Measurements from ENCODE around the gene BTN3A1. TPM values are rescaled to one million over a fixed set of nuclear protein-coding genes. Genes with fewer than 3 reads are reported as not detected.

Gene BTN3A1
- total RNA-seq, 2 experiments from 2014 or later = 19.0 to 20.7 TPM

- Mint-ChIP-seq H3K27me3 (no peaks in the 10 kb centered on the region), H3K9me3 (no peaks in the 10 kb centered on the region), H3K4me3 (no peak overlapping the region), H3K36me3 (peaks cover 18% of the 10 kb centered on the region), H3K27ac (peak overlapping the region; percentile 4), H3K4me1 (peaks cover 28% of the 10 kb centered on the region)
- DNase-seq = no peak
Measured at GRCh38 chr6:26389349-26389894, 12.7 kb upstream of the BTN3A1 start.

DNA sequence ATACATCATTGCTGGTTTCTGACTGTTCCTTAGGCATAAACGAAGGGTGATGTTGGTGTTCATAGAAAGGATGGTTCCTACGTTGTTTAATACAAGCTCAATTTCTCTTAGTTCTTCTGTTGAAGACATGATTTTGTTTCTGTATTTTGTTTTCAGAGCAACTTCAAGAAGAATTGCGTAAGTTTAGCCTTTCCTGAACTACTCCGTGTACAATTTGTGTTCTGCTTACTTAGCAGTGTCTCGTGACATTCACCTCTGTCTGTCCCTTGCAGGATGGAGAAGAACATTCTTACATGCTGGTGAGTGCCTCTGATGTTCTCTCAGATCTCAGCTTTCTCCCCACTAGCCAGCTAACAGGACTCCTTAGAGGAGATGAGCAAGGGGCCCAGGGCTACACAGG lies 11.5 kb upstream of the BTN3A1 start:
- DNase-seq = no peak
- Mint-ChIP-seq H3K9me3 (no peaks in the 10 kb centered on the region), H3K27ac (no peak overlapping the region), H3K27me3 (no peaks in the 10 kb centered on the region), H3K4me3 (no peak overlapping the region), H3K4me1 (peaks cover 20% of the 10 kb centered on the region), H3K36me3 (peaks cover 12% of the 10 kb centered on the region)

DNA sequence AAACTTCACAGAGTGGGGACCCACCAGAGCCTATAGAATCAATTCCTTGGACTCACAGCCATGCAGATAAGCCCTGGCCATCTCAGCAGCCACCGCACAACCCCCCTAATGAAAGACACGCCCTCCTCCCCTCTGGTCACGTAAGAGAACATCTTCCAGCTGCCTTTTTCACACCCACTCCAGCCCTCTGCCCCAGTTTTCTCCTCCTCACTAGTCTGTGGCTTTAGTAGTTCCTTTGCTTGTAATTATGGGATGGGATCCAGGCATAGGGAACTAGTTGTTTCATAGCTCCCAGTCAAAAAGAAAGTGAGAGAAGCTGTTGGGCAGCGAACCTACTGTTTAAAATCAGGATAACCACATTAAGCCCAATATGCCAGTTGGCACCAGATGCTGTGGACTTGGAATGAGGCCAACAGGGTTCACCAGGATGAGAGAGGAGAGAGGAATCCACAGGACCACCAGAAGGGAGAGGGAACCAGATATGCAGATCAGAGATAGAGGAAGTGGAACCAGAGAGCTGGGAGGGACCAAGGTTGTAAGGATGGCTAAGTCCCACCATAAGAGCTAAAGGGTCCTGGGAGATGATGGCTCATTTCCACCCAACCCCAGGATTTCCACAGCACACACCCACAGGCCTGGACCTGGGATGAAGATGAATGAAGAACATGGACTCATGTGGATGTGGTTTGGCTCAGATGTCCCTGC lies 9.0 kb upstream of the BTN3A1 start:
- Mint-ChIP-seq H3K27me3 (no peaks in the 10 kb centered on the region), H3K4me3 (no peak overlapping the region), H3K27ac (peak overlapping the region; percentile 12), H3K9me3 (no peaks in the 10 kb centered on the region), H3K4me1 (peaks cover 10% of the 10 kb centered on the region), H3K36me3 (peaks cover 12% of the 10 kb centered on the region)
- DNase-seq = no peak

DNA sequence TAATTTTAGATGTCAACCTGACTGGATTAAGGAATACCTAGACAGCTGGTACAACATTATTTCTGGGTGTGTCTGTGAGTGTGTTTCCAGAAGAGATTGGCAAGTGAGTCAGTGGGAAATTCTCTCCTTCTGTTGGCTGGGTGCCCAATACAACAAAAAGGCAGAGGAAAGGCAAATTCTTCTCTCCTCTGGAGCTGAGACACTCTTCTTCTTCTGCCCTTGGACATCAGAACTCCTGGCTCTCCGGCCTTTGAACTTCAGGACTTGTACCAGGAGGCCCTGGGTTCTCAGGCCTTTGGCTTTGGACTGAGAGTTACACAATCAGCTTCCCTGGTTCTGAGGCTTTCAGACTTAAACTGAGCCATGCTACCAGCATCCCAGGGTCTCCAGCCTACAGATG lies 7.8 kb upstream of the BTN3A1 start:
- no peak for DNase-seq
- Mint-ChIP-seq H3K27me3 (no peaks in the 10 kb centered on the region), H3K9me3 (no peaks in the 10 kb centered on the region), H3K4me3 (no peak overlapping the region), H3K27ac (no peak overlapping the region), H3K4me1 (peaks cover 7% of the 10 kb centered on the region), H3K36me3 (peaks cover 12% of the 10 kb centered on the region)

GRCh38 chr6:26398555-26398954 lies 3.5 kb upstream of the BTN3A1 start:
- Mint-ChIP-seq H3K27ac (no peak overlapping the region), H3K4me3 (no peak overlapping the region), H3K36me3 (peaks cover 3% of the 10 kb centered on the region), H3K27me3 (no peaks in the 10 kb centered on the region), H3K4me1 (peaks cover 14% of the 10 kb centered on the region), H3K9me3 (no peaks in the 10 kb centered on the region)
- no peak for DNase-seq

GRCh38 chr6:26400626-26401025 lies 1.4 kb upstream of the BTN3A1 start:
- DNase-seq = no peak
- Mint-ChIP-seq H3K4me3 (no peak overlapping the region), H3K27me3 (no peaks in the 10 kb centered on the region), H3K36me3 (peaks cover 12% of the 10 kb centered on the region), H3K9me3 (no peaks in the 10 kb centered on the region), H3K27ac (peak overlapping the region; percentile 44), H3K4me1 (peaks cover 32% of the 10 kb centered on the region)

GRCh38 chr6:26401389-26401986 lies 587 bp upstream of the BTN3A1 start:
- Mint-ChIP-seq H3K4me3 (peak overlapping the region; percentile 96), H3K9me3 (no peaks in the 10 kb centered on the region), H3K36me3 (peaks cover 17% of the 10 kb centered on the region), H3K27me3 (no peaks in the 10 kb centered on the region), H3K27ac (peak overlapping the region; percentile 94), H3K4me1 (peaks cover 36% of the 10 kb centered on the region)
- DNase-seq = no peak

DNA sequence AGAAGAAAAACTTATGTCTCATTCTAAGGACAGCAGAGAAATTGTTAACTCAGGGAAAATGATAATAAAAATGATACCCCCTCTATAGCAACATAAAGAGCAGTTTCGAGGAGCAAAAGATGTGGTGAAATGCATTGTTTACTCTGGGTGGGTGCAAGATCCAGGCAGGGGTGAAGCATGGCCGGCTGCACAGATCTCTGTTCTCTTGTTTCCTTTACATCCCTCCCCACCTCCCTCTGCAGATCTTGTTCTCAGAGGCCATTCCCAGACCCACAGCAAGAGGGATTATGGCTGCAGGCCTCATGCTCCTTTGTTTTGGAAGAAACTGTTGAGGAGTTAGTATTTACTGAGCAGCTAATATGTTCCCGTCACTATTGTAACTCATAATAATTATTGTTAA lies 1.8 kb downstream of the BTN3A1 start:
- peaks cover 24% of the 10 kb centered on the region for H3K36me3 Mint-ChIP-seq
- peak overlapping the region; percentile 6 for H3K27ac Mint-ChIP-seq

DNA sequence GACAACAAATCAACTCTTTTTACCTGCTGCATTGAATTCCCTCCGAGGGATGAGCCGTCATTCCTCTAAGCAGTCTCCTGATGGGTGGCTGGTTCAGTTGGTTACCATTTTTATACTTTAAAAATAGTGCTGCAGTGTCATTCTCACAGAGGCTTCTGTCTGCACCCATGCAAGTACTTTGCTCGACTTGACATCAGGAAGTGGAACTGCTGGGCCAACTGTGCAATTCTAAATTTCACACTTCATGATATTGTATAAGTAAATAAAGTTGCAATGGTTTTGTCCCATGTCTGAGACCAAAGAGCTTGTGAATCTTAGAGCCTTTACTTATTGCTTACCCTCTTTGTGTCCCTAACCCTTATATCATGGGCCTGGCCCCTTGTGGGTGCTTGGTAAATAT lies 2.5 kb downstream of the BTN3A1 start:
- peaks cover 54% of the 10 kb centered on the region for H3K4me1 Mint-ChIP-seq
- DNase-seq = no peak
- peak overlapping the region; percentile 52 for H3K27ac Mint-ChIP-seq
- H3K36me3 Mint-ChIP-seq = peaks cover 24% of the 10 kb centered on the region
- no peaks in the 10 kb centered on the region for H3K27me3 Mint-ChIP-seq
- peak overlapping the region; percentile 44 for H3K4me3 Mint-ChIP-seq
- no peaks in the 10 kb centered on the region for H3K9me3 Mint-ChIP-seq

More for the DNA sequence above, 1.8 kb downstream of the BTN3A1 start:
- H3K27me3 Mint-ChIP-seq = no peaks in the 10 kb centered on the region
- no peaks in the 10 kb centered on the region for H3K9me3 Mint-ChIP-seq
- no peak for DNase-seq
- H3K4me1 Mint-ChIP-seq = peaks cover 51% of the 10 kb centered on the region
- H3K4me3 Mint-ChIP-seq = peak overlapping the region; percentile 96

- Mint-ChIP-seq H3K4me3 (no peak overlapping the region), H3K27ac (peak overlapping the region; percentile 52), H3K27me3 (no peaks in the 10 kb centered on the region), H3K36me3 (peaks cover 43% of the 10 kb centered on the region), H3K9me3 (no peaks in the 10 kb centered on the region), H3K4me1 (peaks cover 42% of the 10 kb centered on the region)
- no peak for DNase-seq
Measured at GRCh38 chr6:26408828-26409730, 7.0 kb downstream of the BTN3A1 start.

- Mint-ChIP-seq H3K36me3 (peaks cover 43% of the 10 kb centered on the region), H3K27me3 (no peaks in the 10 kb centered on the region), H3K9me3 (no peaks in the 10 kb centered on the region), H3K27ac (peak overlapping the region; percentile 73), H3K4me1 (peaks cover 29% of the 10 kb centered on the region), H3K4me3 (no peak overlapping the region)
- no peak for DNase-seq
Measured at GRCh38 chr6:26411751-26412150, 9.7 kb downstream of the BTN3A1 start.

DNA sequence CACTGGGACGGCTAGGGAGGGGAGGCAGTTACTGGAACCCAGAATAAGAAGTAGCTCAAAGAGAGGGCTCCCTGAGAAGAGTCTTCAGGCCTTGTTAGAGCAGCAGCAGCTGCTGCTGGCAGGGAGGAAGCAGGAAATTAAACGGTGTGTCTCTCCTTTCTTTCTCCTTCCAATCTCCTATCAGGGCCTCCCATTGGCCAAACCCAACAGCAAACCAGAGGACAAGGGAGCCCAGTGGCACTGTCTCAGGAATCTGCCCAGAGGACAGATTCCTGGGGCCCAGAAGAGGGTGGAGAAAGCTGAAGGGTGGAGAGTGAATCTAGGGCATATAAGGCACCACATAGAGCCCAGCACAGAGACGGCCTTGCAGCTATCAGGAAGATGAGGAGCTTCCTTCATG lies 10.2 kb downstream of the BTN3A1 start:
- Mint-ChIP-seq H3K27ac (peak overlapping the region; percentile 52), H3K27me3 (no peaks in the 10 kb centered on the region), H3K36me3 (peaks cover 44% of the 10 kb centered on the region), H3K4me1 (peaks cover 24% of the 10 kb centered on the region), H3K4me3 (no peak overlapping the region), H3K9me3 (peaks cover 3% of the 10 kb centered on the region)
- DNase-seq = no peak

GRCh38 chr6:26412954-26413353 lies 10.9 kb downstream of the BTN3A1 start:
- no peak for DNase-seq
- no peak overlapping the region for H3K27ac Mint-ChIP-seq
- H3K36me3 Mint-ChIP-seq = peaks cover 47% of the 10 kb centered on the region
- peaks cover 8% of the 10 kb centered on the region for H3K9me3 Mint-ChIP-seq
- H3K4me3 Mint-ChIP-seq = no peak overlapping the region
- no peaks in the 10 kb centered on the region for H3K27me3 Mint-ChIP-seq
- peaks cover 20% of the 10 kb centered on the region for H3K4me1 Mint-ChIP-seq

DNA sequence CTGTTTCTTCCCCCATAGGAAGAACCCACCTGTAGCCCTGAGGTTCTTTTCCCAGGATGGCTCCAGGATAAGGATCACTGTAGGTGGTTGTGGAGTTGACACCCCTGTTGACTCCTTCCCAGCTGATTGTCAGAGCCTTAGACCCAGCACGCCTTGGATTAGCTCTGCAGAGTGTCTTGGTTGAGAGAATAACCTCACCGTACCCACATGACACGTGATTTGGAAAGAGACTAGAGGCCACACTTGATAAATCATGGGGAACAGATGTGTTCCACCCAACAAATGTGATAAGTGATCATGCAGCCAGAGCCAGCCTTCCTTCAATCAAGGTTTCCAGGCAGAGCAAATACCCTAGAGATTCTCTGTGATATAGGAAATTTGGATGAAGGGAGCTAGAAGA lies 12.2 kb downstream of the BTN3A1 start:
- peaks cover 16% of the 10 kb centered on the region for H3K4me1 Mint-ChIP-seq
- H3K4me3 Mint-ChIP-seq = no peak overlapping the region
- DNase-seq = no peak
- H3K27me3 Mint-ChIP-seq = no peaks in the 10 kb centered on the region
- H3K27ac Mint-ChIP-seq = no peak overlapping the region
- H3K9me3 Mint-ChIP-seq = peaks cover 13% of the 10 kb centered on the region
- peaks cover 50% of the 10 kb centered on the region for H3K36me3 Mint-ChIP-seq

- DNase-seq = no peak
- peaks cover 47% of the 10 kb centered on the region for H3K36me3 Mint-ChIP-seq
- H3K4me1 Mint-ChIP-seq = peaks cover 9% of the 10 kb centered on the region
- H3K4me3 Mint-ChIP-seq = no peak overlapping the region
- H3K27me3 Mint-ChIP-seq = no peaks in the 10 kb centered on the region
- H3K27ac Mint-ChIP-seq = no peak overlapping the region
- peaks cover 13% of the 10 kb centered on the region for H3K9me3 Mint-ChIP-seq
Measured at GRCh38 chr6:26415036-26415614, 13.1 kb downstream of the BTN3A1 start.

All from activated naive CD8-positive, alpha-beta T cell treated with anti-CD3 and anti-CD28 coated beads for 36 hours (primary cell).